GM18526 (cell line): ENCODE data around the gene ZNF157.

ENCODE experiments used
- POLR2A ChIP-seq: IDR thresholded peaks from 3 replicates; pipeline ENCODE4 v1.6.1; 2011; ENCODE audit not compliant: insufficient read length; ENCODE audit errors: extremely low read depth

Gene ZNF157

DNA sequence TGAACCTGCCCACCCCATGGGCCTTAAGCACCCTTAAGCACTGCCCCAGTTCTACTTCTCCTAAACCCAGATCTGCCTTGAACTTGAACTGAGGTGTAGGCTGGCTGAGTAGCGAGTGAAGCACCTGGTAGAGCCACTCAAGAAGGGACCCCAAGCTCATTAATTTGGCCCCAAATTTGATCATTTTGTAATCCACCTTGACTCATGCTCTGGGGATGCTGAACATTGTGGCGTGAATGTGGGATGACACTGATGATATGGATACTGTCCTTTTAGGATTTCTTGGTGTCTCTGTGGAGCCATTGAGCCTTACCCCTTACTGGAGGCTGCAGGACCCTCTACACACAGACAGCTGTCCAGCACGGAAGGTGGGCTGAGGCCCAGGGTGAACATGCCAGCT lies at the start of gene ZNF157:
ZNF157 (plus strand) TSS at position 301 of the 400 bp plus-strand sequence; CDS start at position 392, 91 bp downstream.
- no peak for TF ChIP-seq POLR2A

DNA sequence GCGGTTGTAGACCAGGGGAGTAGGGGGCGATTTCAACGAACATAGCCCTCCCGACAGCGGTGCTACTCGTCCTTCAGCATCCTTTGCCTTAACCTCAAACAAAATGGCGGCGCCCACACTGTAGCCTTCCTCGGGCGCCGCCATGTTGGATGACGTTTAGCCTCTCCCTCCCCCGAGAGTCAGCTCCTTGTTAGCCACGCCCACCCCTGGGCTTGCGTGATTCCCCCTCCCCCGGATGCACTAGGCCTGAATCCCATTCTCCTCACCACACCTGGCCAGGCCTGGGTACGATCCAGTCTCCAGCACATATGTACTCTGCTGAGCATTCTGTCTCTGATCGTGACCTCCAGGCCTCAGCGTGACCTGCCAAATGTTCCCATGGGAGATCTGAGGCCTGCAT lies 49.0 kb upstream of the ZNF157 start:
- no peak for TF ChIP-seq POLR2A

DNA sequence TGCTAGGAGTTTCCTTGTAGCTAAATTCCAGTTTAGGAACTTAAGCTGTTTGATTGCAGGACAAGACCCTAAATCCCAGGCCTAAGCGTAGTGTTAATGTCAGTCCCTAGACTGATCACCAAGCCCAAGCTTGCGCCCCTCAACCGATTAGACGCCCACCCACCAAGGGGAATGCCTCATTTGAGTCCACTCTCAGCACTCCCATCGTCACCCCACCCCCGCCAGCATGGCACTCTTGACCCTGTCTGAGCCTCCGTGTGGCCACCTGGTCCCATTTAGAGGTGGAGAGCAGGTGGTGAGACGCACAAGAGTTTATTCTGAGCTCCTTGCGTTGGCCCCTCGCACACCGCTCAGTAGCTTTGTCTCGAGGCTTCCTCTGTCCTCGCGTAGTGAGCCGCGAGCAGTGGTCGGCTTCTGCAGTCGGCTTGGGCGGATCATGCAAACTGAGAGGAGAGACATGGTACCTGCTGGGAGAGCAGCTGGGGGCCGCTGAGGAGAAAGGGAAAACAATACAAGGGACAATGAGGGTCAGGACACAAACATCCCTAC lies 48.5 kb upstream of the ZNF157 start:
- no peak for TF ChIP-seq POLR2A

DNA sequence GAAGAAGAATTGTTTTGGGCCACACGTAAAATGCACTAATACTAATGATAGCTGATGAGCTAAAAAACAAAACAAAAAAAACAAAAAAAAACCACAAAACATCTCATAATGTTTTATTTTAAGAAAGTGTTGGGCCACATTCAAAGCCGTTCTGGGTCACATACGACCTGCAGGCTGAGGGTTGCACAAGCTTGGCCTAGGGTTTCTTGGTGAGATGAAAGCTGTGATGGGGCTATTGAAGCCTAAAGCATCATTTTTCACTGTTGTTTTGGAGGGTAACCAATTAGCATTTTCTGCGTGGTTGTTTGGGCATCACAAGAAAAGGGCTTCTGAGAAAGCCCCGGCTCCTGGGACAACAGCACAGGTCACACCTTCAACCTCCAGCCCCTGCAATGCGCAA lies 42.5 kb upstream of the ZNF157 start:
- TF ChIP-seq POLR2A: no peak

DNA sequence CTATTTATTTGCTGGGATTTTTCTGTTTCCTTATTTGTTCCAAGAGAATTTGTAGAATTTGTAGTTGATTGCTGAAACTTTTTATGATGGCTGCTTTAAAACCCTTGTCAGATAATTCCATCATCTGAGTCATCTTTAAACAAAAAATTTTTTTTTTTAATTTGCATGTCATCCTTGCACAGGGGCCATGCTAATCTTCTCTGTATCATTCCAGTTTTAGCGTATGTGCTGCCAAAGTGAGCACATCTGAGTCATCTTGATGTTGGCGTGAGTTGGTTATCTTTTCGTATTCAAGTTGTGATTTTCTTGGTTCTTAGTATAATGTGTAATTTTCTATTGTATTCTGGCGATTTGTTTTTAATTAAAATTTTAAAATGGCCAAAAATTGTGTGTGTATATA lies 18.7 kb upstream of the ZNF157 start:
- no peak for TF ChIP-seq POLR2A

DNA sequence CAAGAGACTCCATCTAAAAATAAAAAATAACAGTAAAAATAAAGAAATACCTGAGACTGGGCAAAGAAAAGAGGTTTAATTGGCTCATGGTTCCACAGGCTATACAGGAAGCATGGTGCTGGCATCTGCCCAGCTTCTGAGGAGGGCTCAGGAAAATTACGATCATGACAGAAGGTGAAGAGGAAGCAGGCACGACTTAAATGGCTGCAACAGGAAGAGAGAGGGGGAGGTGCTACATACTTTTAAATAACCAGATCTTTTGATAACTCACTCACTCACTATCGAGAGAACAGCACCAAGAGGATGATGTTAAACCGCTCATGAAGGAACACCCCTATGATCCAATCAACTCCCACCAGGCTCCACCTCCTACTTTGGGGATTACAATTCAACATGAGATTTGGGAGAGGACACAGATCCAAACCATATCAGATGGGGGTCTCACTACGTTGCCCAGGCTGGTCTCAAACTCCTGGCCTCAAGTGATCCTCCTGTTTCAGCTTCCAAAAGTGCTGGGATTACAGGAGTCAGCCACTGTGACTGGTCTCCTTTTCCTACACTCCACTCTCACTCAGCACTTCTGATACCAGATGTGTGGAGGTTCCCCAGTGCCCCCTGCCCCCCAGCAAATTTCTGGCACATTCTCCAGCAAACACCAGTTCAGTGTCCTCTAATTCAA lies 11.9 kb upstream of the ZNF157 start:
- no peak for TF ChIP-seq POLR2A

DNA sequence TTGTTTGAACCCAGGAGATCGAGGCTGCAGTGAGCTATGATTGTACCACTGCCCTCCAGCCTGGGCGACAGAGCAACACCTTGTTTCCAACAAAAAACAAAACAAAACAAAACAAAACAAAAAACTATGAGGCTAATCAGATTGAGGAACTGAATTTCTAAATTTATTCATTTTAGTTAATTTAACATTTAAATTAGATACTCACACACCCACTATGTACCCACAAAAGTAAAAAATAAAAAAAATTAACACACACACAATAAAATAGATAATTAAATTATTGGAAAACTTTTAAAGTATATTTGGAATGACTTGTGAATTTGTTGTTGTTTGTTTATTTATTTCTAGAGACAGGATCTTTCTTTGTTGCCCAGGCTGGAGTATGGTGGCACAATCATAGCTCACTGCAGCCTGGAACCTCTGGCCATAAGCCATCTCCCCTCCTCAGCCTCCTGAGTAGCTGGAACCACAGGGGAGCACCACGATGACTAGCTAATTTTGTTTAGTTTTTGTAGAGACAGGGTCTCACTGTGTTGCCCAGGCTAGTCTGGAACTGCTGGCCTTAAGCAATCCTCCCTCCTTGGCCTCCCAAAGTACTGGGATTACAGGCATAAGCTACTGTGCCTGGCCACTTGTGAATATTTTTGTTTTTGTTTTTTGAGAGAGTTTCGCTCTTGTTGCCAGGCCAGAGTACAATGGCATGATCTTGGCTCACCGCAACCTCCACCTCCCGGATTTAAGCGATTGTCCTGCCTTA lies 9.8 kb upstream of the ZNF157 start:
- TF ChIP-seq POLR2A: no peak

DNA sequence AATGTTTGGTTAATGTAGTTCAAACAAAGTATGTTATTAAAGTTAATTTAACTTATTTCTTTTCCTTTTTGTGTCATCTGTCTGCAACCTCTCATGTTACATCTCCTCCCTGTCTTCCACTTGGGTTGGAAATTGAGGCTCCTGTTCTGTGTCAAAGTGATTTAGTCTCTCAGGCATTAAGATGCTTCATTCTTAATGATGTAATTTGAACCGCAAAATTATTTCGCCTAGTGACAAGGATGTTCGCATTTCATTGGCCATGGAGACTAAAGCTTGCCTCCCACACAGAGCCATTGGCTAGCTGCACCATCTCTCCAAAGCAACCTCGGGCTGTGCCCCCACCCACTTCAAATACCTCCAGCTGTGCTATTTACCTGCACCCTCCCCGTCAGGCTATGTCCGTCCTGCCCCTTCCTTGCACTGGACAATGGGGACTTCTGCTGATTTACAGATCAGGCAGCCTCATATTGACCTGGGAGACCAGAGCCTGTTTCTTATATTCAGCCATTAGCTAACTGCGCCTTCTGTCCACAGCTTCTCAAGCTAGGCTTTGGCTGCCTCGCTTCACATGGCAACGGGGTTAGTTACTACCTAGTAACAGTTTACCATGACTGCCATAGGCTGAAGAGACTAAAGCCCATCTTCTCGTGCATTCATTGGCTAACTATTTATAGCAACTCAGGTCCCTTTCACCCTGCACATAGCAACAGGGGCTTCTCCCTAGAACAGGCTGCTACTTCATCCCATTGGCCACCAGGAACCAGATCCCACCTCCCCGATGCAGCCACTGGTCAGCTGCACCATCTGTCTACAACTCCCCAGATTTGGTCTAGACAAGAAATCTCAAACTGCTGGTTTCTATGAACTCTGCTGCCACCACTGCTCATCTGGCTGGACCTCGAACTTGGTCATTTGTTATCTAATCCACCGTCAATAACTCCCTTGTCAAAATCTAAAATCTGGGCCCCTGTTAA lies 8.6 kb upstream of the ZNF157 start:
- no peak for TF ChIP-seq POLR2A

DNA sequence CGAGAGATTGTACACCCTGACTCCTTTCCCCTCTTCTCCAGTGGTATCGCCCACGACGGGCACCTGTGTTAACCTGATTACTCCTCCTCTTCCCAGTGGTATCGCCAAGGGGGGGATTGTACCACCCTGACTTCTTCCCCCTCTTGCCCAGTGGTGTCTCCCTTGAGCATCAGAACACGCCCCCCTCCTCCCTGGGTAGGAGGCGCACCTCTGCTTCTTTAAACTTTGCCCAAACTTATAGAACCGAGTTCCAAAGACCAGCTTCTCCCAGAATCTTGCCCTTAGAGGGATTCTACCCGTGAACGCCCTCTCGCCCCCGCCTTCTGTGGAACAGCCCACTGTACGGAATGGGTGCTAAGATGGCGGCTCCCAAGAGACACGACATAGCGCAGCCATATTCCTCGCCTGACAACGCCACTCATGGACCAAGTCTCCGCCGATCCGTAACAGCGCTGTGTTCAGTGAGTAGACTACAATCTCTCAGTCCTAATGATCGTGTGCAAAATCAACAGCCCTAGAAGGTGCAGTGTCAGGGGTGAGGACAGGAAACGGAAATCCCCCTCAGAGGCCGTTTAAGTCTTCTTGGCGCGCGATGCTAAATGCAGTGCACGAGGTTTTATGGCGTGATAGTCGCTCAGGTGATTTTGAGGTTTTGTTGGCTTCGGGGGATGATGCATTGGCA lies 4.2 kb upstream of the ZNF157 start:
- TF ChIP-seq POLR2A: no peak

DNA sequence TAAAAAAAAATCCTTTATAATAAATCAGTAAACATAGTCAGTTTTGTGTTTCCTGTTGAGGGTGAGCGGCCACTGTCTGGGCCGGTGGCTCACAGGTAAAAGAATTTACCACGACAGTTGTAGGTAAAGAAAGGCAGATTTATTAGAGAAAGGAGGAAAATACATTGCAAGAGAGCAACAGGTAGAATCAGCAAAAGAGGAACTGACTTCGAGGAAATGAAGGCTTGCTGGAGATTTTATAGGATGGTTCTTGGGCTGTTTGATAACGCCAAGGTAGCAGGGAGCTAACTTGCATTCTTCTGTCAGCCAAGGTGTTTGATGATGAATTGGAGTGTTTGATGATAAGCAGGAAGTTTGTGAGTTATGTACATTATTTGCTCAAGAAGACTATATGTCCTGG lies 2.8 kb downstream of the ZNF157 start:
- TF ChIP-seq POLR2A: no peak

DNA sequence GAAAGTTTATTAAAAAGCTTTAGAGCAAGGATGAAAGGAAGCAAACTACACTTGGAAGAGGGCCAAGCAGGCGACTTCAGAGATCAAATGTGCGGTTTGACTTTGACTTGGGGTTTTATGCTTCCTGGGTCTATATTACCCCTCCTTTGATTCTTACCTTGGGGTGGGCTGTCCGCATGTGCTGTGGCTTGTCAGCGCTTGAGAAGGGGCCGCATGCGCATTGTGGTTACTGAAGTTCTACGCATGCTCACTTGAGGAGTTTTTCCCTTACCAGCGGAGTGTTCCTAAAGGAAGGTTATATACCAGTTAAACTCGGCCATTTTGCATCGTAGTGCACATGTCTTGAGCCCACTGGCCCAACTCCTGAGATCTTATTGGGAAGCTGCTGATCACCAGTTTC lies 9.9 kb downstream of the ZNF157 start:
- no peak for TF ChIP-seq POLR2A

DNA sequence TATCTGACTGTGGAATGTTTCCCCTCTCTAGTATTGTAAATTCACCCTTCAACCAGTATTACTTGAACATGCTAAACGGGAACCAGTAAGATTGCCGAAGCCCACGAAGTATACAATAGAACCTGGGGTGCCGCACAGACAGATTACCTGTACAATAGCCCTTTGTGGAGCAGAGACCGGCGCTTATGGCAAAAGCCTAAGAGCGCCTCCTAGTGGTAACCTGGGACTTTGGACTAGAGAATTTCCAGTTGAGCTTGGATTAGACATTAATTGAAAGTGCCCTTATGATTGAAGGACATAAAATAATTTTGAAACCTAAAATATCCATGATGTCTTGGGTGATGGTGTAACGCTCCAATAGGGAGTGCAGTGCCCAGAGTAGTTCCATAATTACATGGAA lies 14.1 kb downstream of the ZNF157 start:
- no peak for TF ChIP-seq POLR2A

DNA sequence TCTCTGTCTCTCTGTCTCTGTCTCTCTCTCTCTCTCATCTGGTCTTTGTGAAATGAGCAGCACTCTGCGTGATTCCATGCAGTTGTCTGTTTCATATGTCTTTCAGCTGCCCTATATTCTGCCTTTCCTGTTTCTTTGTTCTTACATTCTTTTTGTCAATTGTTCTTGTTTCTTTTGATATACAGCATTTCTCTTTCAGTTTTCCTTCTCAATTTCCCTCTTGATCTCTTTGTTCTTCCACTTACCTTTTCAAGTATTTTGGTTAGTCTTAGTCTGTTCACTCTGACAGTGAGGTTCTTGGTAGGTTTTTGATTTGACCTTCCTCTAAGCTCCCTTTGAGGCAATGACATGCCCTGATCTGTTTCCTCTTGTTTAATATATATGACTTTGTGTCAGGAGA lies 20.4 kb downstream of the ZNF157 start:
- no peak for TF ChIP-seq POLR2A

DNA sequence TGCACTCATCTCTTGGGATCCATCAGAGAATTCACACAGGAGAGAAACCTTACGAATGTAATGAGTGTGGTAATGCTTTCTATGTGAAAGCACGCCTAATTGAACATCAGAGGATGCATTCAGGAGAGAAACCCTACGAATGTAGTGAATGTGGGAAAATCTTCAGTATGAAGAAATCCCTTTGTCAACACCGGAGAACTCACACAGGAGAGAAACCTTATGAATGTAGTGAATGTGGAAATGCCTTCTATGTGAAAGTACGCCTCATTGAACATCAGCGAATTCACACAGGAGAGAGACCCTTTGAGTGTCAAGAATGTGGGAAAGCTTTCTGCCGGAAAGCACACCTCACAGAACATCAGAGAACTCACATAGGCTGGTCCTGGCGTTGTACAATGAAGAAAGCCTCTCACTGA lies 42.8 kb downstream of the ZNF157 start:
- TF ChIP-seq POLR2A: no peak

DNA sequence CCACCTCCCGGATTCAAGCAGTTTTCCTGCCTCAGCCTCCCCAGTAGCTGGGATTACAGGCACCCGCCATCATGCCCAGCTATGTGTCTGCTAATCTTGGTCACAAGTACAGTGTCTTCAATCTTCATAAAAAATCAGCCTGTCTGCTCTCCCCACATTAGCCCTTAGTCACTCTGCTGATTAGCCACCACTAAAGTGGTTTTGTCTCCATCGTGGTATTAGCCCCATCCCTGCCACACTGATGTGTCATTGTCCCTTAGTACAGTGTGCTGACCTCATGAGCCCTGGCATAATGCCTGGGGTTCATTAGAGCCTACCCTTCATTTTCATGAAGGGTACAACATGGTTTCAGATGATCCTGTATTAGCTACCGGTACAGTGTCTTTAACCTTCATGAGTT lies 49.9 kb downstream of the ZNF157 start:
- no peak for TF ChIP-seq POLR2A
